GM18499 (cell line): ENCODE results near the gene LRP1B.

Experiments
- ATAC-seq: cut with Tn5 transposase; IDR thresholded peaks from one replicate; pipeline ENCODE4 v1.9.1; 2021; ENCODE audit warnings: moderate number of reproducible peaks; ENCODE audit not compliant: insufficient read depth, unreplicated experiment

LRP1B gene

GRCh38 chr2:142044197-142044596, 86.6 kb downstream of the LRP1B start:
- ATAC-seq: no peak

GRCh38 chr2:142042536-142043199, 88.1 kb downstream of the LRP1B start:
- ATAC-seq: no peak

GRCh38 chr2:142041996-142042395, 88.8 kb downstream of the LRP1B start:
- ATAC-seq: no peak

GRCh38 chr2:142041105-142041504, 89.7 kb downstream of the LRP1B start:
- no peak for ATAC-seq

GRCh38 chr2:142040556-142040955, 90.3 kb downstream of the LRP1B start:
- no peak for ATAC-seq

- no peak for ATAC-seq
These were observed 92.0 kb downstream of the LRP1B start for GRCh38 chr2:142038826-142039225.

GRCh38 chr2:142037744-142038143, 93.1 kb downstream of the LRP1B start:
- ATAC-seq: no peak

GRCh38 chr2:142037066-142037465, 93.8 kb downstream of the LRP1B start:
- ATAC-seq: no peak

- ATAC-seq: no peak
These were observed 97.4 kb downstream of the LRP1B start for GRCh38 chr2:142033393-142033792.

GRCh38 chr2:142031656-142032055, 99.2 kb downstream of the LRP1B start:
- no peak for ATAC-seq

- ATAC-seq: no peak
These were observed 100.1 kb downstream of the LRP1B start for GRCh38 chr2:142030735-142031134.

- no peak for ATAC-seq
These were observed 100.8 kb downstream of the LRP1B start for GRCh38 chr2:142029974-142030373.

GRCh38 chr2:142025394-142025793, 105.4 kb downstream of the LRP1B start:
- ATAC-seq: no peak

- ATAC-seq: no peak
These were observed 110.4 kb downstream of the LRP1B start for GRCh38 chr2:142020368-142020767.

GRCh38 chr2:142014536-142014935, 116.3 kb downstream of the LRP1B start:
- no peak for ATAC-seq

GRCh38 chr2:142012797-142013196, 118.0 kb downstream of the LRP1B start:
- no peak for ATAC-seq

GRCh38 chr2:142010477-142011270, 120.1 kb downstream of the LRP1B start:
- ATAC-seq: no peak

- ATAC-seq: no peak
These were observed 122.6 kb downstream of the LRP1B start for GRCh38 chr2:142008135-142008744.

- ATAC-seq: no peak
These were observed 136.8 kb downstream of the LRP1B start for GRCh38 chr2:141994066-141994465.

- no peak for ATAC-seq
These were observed 138.1 kb downstream of the LRP1B start for GRCh38 chr2:141992695-141993094.

- no peak for ATAC-seq
These were observed 162.4 kb downstream of the LRP1B start for GRCh38 chr2:141968433-141968832.
